Hematopoietic multipotent progenitor cell treated with erythropoietin and hydrocortisone succinate and interleukin-3 and kit ligand, for 17 days (in vitro differentiated cells): Measurements from ENCODE around the gene DNAH7.

ENCODE experiments used
- DNase-seq: peaks from one replicate; pipeline ENCODE4 v3.0.0-alpha.2; 2015; ENCODE audit warnings: low spot score

The DNAH7 gene

GRCh38 chr2:195808189-195808588 lies 260.4 kb downstream of the DNAH7 start:
- DNase-seq, result no peak

DNA sequence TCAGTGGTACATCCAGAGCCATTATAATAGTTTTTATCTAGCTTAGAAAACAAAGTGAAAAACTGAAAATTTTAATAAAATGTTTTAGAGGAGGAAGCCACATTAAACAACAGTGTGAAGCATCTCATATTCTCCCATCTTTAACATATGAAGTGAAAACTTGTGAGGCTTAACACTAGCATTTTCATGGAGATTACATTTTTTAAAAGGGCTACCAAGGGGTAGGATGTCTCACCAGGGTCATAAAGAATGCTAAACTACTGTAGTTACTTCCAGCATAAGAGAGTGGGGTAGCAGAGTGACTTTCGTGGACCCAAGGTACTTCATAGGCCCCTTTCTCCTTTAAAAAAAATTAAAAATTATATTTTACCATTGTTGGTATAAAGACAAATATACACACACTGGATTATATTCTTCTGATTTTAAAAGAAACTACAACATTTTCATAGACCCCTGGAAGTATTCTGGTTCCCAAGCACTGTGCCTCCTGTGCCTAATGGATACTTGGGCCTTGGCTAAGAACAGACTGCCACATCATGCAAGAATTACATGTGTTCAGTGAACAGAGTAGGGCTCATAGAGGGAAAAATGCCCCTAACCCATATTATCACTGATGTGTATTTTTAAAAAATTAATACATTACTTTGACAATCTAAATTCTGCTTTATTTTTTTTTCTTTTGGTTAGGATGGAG lies 263.2 kb downstream of the DNAH7 start:
- DNase-seq, result no peak

- DNase-seq, result no peak
Observed at GRCh38 chr2:195795879-195796278, 272.8 kb downstream of the DNAH7 start.

GRCh38 chr2:195793881-195794280 lies 274.8 kb downstream of the DNAH7 start:
- no peak for DNase-seq

DNA sequence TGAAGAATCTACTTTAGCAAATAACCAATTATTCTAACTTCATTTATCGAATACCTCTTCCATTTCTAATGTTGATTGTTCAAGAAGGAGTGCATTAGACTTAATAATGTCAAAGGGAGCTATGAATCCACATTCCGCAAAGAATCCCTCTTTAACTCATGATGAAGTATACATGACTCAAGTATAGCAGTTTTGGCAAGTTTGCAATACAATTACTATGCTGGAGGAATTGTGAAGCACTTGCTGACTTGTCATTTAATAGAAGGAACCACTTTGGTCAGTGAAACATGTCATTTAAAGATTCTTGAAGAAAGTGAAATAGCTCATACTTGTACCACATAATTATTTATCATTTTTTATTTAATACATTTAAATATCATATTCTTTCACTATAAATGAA lies 286.5 kb downstream of the DNAH7 start:
- DNase-seq, result no peak

DNA sequence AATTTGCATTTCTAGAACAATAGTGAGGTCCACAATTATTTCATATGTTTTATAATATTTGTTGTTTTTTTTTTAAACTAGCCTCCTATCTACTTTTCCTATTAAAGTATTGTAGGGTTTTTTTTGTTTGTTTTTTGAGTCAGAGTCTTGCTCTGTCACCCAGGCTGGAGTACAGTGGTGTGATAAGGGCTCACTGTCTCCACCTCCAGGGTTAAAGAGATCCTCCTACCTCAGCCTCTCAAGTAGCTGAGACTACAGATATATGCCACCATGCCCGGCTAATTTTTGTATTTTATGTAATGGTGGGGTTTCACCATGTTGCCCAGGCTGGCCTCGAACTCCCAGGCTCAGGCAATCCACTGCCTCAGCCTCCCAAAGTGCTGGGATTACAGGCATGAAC lies 289.1 kb downstream of the DNAH7 start:
- no peak for DNase-seq

DNA sequence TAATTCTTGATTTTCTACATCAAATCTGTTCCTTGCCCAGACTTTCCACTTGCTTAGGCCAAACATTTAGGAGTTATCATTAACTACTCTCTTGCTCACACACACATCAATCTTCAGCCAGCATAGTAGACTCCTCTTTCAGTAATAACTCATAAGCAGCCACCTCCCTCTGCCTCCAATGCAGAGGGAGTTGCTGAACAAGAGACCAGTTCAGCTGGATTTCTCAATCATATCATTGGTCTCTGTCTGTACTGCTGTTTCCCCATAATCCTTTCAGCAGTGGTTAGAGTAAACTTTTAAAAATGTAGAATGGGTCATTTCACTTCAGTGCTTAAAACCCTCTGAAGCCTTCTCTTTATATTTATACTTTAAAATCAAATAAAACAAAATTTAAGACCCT lies 298.7 kb downstream of the DNAH7 start:
- no peak for DNase-seq

GRCh38 chr2:195768431-195768830 lies 300.2 kb downstream of the DNAH7 start:
- DNase-seq, result no peak

GRCh38 chr2:195766691-195767090 lies 301.9 kb downstream of the DNAH7 start:
- DNase-seq, result no peak

DNA sequence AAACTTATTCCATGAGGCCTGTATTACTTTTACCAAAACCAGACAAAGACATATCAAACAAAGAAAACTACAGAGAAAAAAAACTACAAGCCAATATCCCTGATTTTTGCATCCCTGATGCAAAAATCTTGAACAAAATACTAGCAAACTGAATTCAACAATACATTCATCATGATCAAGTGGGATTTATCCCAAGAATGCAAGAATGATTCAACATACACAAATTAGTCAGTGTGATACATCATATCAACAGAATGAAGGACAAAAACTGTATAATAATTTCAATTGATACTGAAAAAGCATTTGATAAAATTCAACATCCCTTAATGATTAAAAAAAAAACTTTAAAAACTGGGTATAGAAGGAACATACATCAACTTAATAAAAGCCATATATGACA lies 304.8 kb downstream of the DNAH7 start:
- no peak for DNase-seq

- no peak for DNase-seq
Observed at GRCh38 chr2:195759877-195760276, 308.8 kb downstream of the DNAH7 start.

DNA sequence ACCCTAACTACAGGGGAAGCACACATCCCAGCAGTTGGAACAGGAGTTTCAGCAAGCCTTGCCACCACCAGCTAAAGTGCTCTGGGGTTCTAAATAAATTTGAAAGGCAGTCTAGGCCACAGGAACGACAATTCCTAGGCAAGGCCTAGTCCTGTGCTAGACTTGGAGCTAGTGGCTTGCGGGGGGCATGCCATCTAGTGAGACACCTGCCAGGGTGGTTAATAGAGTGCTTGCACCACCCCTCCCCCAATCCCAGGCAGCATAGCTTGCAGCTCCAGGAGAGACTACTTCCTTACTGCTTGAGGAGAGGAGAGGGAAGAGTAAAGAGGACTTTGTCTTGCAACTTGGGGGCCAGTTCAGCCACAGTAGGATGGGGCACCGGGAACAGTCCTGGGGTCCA lies 309.8 kb downstream of the DNAH7 start:
- no peak for DNase-seq

- DNase-seq, result no peak
Observed at GRCh38 chr2:195756218-195756942, 312.3 kb downstream of the DNAH7 start.

DNA sequence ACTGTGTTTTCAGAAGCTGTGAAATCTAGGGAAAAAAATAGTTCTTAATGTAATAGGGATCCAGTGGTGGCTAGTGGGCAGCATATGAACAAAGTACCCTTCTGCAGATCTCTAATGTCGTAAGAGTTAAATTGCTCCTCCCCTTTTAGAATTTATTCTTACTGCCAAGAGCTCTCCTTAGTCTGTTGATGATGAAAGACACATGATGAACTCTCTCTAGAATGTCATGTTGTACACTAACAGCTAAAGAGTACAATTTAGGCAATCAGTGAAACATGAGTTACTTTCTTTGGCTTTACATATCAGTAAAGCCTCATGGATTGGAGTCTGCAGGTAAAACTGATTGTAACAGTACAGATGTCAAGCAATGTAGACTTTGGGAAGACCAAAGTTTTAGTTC lies 327.4 kb downstream of the DNAH7 start:
- no peak for DNase-seq

DNA sequence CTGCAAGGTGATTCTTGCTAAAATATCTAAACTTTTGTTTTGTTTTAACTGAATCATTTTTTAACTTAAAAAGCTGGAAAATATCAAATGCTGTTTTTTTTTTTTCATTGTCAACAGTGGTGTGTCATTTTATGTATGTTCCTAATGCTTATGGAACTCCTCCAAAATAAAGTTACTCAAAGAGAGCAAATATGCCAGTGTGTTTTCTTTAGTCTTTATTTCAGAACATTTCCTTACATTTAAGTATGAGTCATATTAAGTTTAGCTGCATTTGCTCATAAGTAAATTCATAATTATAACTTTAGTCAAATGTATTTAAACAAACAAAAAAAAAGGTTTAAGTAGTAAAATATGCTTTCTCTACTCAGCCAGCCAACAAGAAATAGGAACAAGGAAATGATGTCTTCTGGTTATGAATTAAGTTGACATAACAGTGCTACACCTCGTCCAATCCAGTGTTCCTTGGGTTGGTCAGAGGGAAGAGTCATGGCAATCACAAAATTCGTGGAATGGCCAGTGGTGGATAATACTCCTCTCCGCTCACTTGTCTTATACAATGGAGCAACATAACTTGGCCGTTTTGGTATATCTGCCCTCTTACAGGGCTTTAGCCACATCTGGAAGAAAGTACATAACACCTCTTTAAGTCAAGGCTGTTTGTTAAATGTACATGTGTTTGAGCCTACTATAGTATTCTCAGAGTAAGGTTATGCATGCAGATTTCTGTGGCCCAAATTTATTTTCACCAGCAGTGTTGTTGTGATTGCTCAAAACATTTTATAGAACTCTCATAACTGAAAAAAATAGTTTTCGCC lies 330.9 kb downstream of the DNAH7 start:
- no peak for DNase-seq

- no peak for DNase-seq
Observed at GRCh38 chr2:195735347-195735746, 333.3 kb downstream of the DNAH7 start.

DNA sequence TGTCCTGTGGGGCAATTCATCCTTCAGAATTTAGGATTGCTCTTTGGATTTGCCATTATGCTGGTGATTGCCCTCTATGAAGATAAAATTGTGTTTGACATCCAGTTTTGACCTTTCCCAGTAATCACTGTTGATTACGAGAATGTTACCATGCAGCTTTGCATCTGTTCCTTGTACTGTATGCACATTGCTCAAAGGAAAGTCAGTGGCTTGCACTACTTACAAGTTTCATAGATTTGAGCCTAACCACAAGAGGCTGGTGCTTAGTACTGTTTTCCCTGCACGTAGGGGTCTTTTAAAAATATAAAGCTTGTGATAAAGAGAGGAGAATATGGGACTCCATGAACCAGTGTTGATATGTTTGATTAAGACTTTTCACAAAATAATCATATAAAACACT lies 333.7 kb downstream of the DNAH7 start:
- DNase-seq, result no peak

DNA sequence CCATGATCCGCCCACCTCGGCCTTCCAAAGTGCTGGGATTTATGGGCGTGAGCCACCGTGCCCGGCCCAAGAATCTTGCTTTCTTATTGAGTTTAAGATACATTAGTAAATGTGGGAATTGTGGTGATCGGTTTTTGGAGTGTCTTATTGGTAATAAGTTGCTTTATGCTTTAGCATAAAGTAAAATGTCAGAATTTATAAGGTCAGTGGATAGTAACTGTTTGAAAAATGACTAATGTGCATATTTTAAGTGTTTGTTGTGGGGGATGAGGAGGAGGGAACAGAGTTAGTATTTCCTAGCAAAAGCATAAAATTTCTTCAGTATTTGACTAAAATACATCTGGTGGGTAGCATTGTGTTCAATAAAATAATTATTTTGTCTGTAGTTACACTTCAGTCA lies 334.2 kb downstream of the DNAH7 start:
- DNase-seq, result no peak

GRCh38 chr2:195733831-195734230 lies 334.8 kb downstream of the DNAH7 start:
- no peak for DNase-seq

DNA sequence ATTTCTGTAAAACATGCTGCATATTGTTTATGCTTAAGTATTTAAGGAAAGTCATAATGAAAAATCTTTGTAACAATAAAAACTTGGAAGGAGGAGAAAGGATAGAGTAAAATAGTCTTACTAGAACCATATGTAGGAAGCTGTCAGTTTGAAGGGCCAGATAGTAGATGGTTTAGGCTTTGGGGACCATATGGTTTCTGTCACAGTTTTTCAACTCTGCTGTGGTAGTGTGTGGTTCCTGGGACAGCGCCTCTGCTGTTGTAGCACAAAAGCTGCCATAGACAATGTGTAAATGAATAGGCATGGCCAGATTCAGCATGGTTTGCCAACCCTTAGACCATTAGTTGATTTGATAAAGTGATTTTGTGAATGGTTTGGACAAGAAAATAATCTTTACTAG lies 336.1 kb downstream of the DNAH7 start:
- no peak for DNase-seq

- DNase-seq, result no peak
Observed at GRCh38 chr2:195730912-195731311, 337.7 kb downstream of the DNAH7 start.

GRCh38 chr2:195727106-195727505 lies 341.5 kb downstream of the DNAH7 start:
- no peak for DNase-seq

DNA sequence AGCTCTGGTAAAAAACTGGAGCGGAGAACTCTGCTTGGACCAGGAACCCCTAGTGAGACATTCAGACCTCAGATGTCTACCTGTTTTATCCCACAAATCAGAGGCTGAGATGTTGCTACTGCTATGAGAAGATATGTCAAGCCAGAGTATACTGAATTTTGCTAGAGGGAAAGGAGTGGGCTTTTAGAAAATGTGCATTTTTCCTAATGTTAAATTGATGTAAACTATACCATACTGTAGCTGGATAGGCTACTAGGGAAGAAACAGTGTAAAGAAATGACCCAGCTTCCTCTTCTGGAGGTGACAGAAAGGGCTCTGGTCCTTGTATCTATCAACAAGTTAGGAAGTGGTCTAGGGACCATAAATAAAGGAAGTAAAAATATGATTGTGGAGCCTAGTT lies 346.6 kb downstream of the DNAH7 start:
- no peak for DNase-seq
